ENCODE measurements around the gene GLIS2. TPM values are rescaled to one million over a fixed set of nuclear protein-coding genes. Genes with fewer than 3 reads are reported as not detected.

GLIS2 gene
- total RNA-seq (2012; rRNA removed) = 1.5 and 2.0 TPM in 2 replicates

- H3K27me3 ChIP-seq (ENCODE audit: control insufficient read depth, insufficient read depth, low read length) = no peaks in the 10 kb centered on the region
- no peaks in the 10 kb centered on the region for H3K9me3 ChIP-seq (replicated peaks; ENCODE audit: low read length)
- H3K4me3 ChIP-seq (ENCODE audit: low read length) = peak within 1 kb of the TSS; percentile 78
- H3K4me1 ChIP-seq (ENCODE audit: control insufficient read depth, insufficient read depth, low read length) = peaks cover 42% of the 10 kb centered on the region
- H3K36me3 ChIP-seq (ENCODE audit: insufficient read depth, low read length) = no peaks in the 10 kb centered on the region
- H3K9ac ChIP-seq (ENCODE audit: low read depth, low read length) = peak within 1 kb of the TSS; percentile 81
- H3K4me2 ChIP-seq (ENCODE audit: low read length) = peak within 1 kb of the TSS; percentile 97
Measured at GRCh38 chr16:4315186-4316107, at the start of gene GLIS2. GLIS2 (plus strand) TSS chr16:4316067; CDS start chr16:4332281, 16,214 bp downstream.

GRCh38 chr16:4266372-4266771 lies 49.5 kb upstream of the GLIS2 start:
- H3K4me3 ChIP-seq (ENCODE audit: low read length) = no peak overlapping the region
- H3K4me2 ChIP-seq (ENCODE audit: low read length) = no peak overlapping the region
- H3K4me1 ChIP-seq (ENCODE audit: control insufficient read depth, insufficient read depth, low read length) = peaks cover 22% of the 10 kb centered on the region
- H3K9ac ChIP-seq (ENCODE audit: low read depth, low read length) = no peak overlapping the region
- no peaks in the 10 kb centered on the region for H3K27me3 ChIP-seq (ENCODE audit: control insufficient read depth, insufficient read depth, low read length)
- peaks cover 13% of the 10 kb centered on the region for H3K36me3 ChIP-seq (ENCODE audit: insufficient read depth, low read length)
- H3K9me3 ChIP-seq (replicated peaks; ENCODE audit: low read length) = no peaks in the 10 kb centered on the region

GRCh38 chr16:4270091-4270490 lies 45.8 kb upstream of the GLIS2 start:
- Histone ChIP-seq H3K4me2 (ENCODE audit: low read length) (peak overlapping the region; percentile 100), H3K9me3 (replicated peaks; ENCODE audit: low read length) (no peaks in the 10 kb centered on the region), H3K27me3 (ENCODE audit: control insufficient read depth, insufficient read depth, low read length) (no peaks in the 10 kb centered on the region), H3K36me3 (ENCODE audit: insufficient read depth, low read length) (no peaks in the 10 kb centered on the region), H3K4me3 (ENCODE audit: low read length) (no peak overlapping the region), H3K4me1 (ENCODE audit: control insufficient read depth, insufficient read depth, low read length) (peaks cover 21% of the 10 kb centered on the region), H3K9ac (ENCODE audit: low read depth, low read length) (no peak overlapping the region)

- Histone ChIP-seq H3K4me3 (ENCODE audit: low read length) (peak overlapping the region; percentile 96), H3K36me3 (ENCODE audit: insufficient read depth, low read length) (no peaks in the 10 kb centered on the region), H3K9me3 (replicated peaks; ENCODE audit: low read length) (no peaks in the 10 kb centered on the region), H3K9ac (ENCODE audit: low read depth, low read length) (peak overlapping the region; percentile 92), H3K27me3 (ENCODE audit: control insufficient read depth, insufficient read depth, low read length) (no peaks in the 10 kb centered on the region), H3K4me1 (ENCODE audit: control insufficient read depth, insufficient read depth, low read length) (peaks cover 21% of the 10 kb centered on the region), H3K4me2 (ENCODE audit: low read length) (peak overlapping the region; percentile 100)
Measured at GRCh38 chr16:4270595-4270994, 45.3 kb upstream of the GLIS2 start.

- peak overlapping the region; percentile 92 for H3K9ac ChIP-seq (ENCODE audit: low read depth, low read length)
Measured at GRCh38 chr16:4271176-4272113, 44.4 kb upstream of the GLIS2 start.

GRCh38 chr16:4272114-4272956 lies 43.5 kb upstream of the GLIS2 start:
- no peaks in the 10 kb centered on the region for H3K9me3 ChIP-seq (replicated peaks; ENCODE audit: low read length)
- H3K4me1 ChIP-seq (ENCODE audit: control insufficient read depth, insufficient read depth, low read length) = peaks cover 21% of the 10 kb centered on the region
- H3K36me3 ChIP-seq (ENCODE audit: insufficient read depth, low read length) = no peaks in the 10 kb centered on the region
- peak overlapping the region; percentile 92 for H3K9ac ChIP-seq (ENCODE audit: low read depth, low read length)
- H3K4me3 ChIP-seq (ENCODE audit: low read length) = peak overlapping the region; percentile 96
- H3K27me3 ChIP-seq (ENCODE audit: control insufficient read depth, insufficient read depth, low read length) = no peaks in the 10 kb centered on the region
- H3K4me2 ChIP-seq (ENCODE audit: low read length) = peak overlapping the region; percentile 100

More at GRCh38 chr16:4271176-4272113, 44.4 kb upstream of the GLIS2 start:
- Histone ChIP-seq H3K9me3 (replicated peaks; ENCODE audit: low read length) (no peaks in the 10 kb centered on the region), H3K36me3 (ENCODE audit: insufficient read depth, low read length) (no peaks in the 10 kb centered on the region), H3K4me3 (ENCODE audit: low read length) (peak overlapping the region; percentile 96), H3K4me1 (ENCODE audit: control insufficient read depth, insufficient read depth, low read length) (peaks cover 21% of the 10 kb centered on the region), H3K27me3 (ENCODE audit: control insufficient read depth, insufficient read depth, low read length) (no peaks in the 10 kb centered on the region), H3K4me2 (ENCODE audit: low read length) (peak overlapping the region; percentile 100)

- Histone ChIP-seq H3K4me2 (ENCODE audit: low read length) (peak overlapping the region; percentile 100), H3K27me3 (ENCODE audit: control insufficient read depth, insufficient read depth, low read length) (no peaks in the 10 kb centered on the region), H3K9ac (ENCODE audit: low read depth, low read length) (peak overlapping the region; percentile 75), H3K36me3 (ENCODE audit: insufficient read depth, low read length) (no peaks in the 10 kb centered on the region), H3K9me3 (replicated peaks; ENCODE audit: low read length) (no peaks in the 10 kb centered on the region), H3K4me1 (ENCODE audit: control insufficient read depth, insufficient read depth, low read length) (peaks cover 21% of the 10 kb centered on the region), H3K4me3 (ENCODE audit: low read length) (peak overlapping the region; percentile 96)
Measured at GRCh38 chr16:4273858-4274311, 42.0 kb upstream of the GLIS2 start.

GRCh38 chr16:4275861-4276260 lies 40.0 kb upstream of the GLIS2 start:
- H3K4me1 ChIP-seq (ENCODE audit: control insufficient read depth, insufficient read depth, low read length) = peaks cover 13% of the 10 kb centered on the region
- H3K4me2 ChIP-seq (ENCODE audit: low read length) = no peak overlapping the region
- no peaks in the 10 kb centered on the region for H3K36me3 ChIP-seq (ENCODE audit: insufficient read depth, low read length)
- H3K9me3 ChIP-seq (replicated peaks; ENCODE audit: low read length) = no peaks in the 10 kb centered on the region
- no peak overlapping the region for H3K9ac ChIP-seq (ENCODE audit: low read depth, low read length)
- no peaks in the 10 kb centered on the region for H3K27me3 ChIP-seq (ENCODE audit: control insufficient read depth, insufficient read depth, low read length)
- no peak overlapping the region for H3K4me3 ChIP-seq (ENCODE audit: low read length)

- peaks cover 6% of the 10 kb centered on the region for H3K4me1 ChIP-seq (ENCODE audit: control insufficient read depth, insufficient read depth, low read length)
- no peaks in the 10 kb centered on the region for H3K9me3 ChIP-seq (replicated peaks; ENCODE audit: low read length)
- no peaks in the 10 kb centered on the region for H3K27me3 ChIP-seq (ENCODE audit: control insufficient read depth, insufficient read depth, low read length)
- H3K9ac ChIP-seq (ENCODE audit: low read depth, low read length) = no peak overlapping the region
- no peaks in the 10 kb centered on the region for H3K36me3 ChIP-seq (ENCODE audit: insufficient read depth, low read length)
- no peak overlapping the region for H3K4me2 ChIP-seq (ENCODE audit: low read length)
- H3K4me3 ChIP-seq (ENCODE audit: low read length) = no peak overlapping the region
Measured at GRCh38 chr16:4277987-4278513, 37.8 kb upstream of the GLIS2 start.

GRCh38 chr16:4280625-4281024 lies 35.2 kb upstream of the GLIS2 start:
- no peaks in the 10 kb centered on the region for H3K27me3 ChIP-seq (ENCODE audit: control insufficient read depth, insufficient read depth, low read length)
- no peaks in the 10 kb centered on the region for H3K9me3 ChIP-seq (replicated peaks; ENCODE audit: low read length)
- H3K9ac ChIP-seq (ENCODE audit: low read depth, low read length) = no peak overlapping the region
- no peaks in the 10 kb centered on the region for H3K36me3 ChIP-seq (ENCODE audit: insufficient read depth, low read length)
- H3K4me2 ChIP-seq (ENCODE audit: low read length) = no peak overlapping the region
- H3K4me3 ChIP-seq (ENCODE audit: low read length) = no peak overlapping the region
- H3K4me1 ChIP-seq (ENCODE audit: control insufficient read depth, insufficient read depth, low read length) = peaks cover 9% of the 10 kb centered on the region

Data from skeletal muscle satellite cell (primary cell).